IPS DF 19.7 (cell line): Measurements from ENCODE around the gene FNDC3B.

Experiments used
- DNase-seq: peaks from one replicate; pipeline ENCODE4 v3.0.0-alpha.2; 2013; ENCODE audit warnings: low read depth, low spot score

Gene FNDC3B

DNA sequence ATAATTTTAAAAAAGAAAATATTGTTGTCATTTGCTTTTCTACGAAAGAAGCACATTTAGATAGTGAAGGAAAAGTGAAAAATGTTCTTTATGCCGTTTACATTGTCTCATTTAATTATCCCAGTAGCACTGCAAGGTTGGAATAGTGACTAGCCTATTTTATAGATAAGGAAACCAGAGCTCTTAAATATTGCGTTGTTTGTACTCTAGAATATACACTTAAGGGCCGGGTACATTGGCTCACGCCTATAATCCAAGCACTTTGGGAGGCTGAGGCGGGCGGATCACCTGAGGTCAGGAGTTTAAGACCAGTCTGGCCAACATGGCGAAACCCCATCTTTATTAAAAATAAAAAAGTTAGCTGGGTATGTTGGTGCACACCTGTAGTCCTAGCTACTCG lies 127.5 kb downstream of the FNDC3B start:
- DNase-seq: no peak

DNA sequence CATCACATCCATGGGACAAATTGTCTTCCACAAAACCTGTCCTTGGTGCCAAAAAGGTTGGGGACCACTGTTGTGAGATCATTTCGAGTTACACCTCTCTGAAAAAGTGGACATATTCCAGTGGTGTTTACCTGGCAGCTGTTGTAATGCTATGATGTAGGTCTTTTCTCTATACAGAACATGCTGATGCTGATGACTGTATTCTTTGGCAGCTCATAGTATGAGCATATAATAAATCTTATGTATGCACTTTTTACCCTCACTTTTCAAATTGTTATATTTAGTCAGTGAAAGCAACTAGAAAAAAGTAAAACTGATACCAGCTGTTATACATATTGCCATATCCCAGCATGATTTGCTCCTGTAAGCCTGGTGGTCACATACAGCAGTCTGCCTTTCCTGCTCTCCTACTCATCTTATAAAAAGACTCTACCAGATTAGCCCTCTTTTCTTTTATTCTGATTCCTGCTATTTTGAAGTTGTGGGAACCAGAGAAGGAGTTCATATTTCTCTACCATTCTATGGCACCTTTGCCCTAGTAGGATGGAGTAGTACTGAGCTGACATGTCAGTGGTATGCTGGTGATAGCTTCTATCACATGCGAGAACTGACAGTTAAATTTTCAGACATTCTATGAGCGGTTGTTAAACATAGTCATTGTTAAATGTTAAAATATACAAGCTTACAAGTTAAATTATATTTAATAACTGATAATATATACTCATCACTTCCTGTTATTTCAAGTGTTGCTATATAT lies 128.7 kb downstream of the FNDC3B start:
- DNase-seq: no peak

DNA sequence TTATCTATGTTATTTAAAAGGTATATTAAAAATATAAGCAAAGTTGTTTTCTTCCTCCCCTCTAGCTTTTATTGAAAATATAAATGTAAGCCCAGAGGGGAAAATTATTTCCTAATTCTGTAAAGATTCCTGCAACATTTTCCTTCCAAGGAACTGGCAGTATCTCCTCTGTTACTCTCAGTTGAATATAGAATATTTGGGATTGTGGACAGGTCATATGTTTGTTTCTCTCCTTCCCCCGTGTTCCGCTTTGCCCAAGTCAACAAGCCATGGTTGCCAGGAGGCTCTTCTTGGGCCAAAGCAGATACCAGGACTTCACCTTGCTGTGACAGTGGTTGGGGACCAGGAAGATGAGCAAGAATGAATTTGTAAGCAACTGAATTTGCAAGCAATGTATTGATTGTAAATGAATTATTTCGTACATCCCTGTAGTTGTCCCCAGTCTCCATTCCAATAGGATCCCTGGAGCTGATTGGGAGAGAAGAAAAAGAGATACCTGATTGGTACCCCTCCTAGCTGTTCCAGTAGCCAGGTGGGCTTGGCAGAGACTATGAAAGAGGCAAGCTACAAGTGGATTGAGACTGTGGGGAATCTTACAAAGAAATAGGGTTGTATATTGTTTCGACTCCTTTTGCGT lies 130.8 kb downstream of the FNDC3B start:
- no peak for DNase-seq

DNA sequence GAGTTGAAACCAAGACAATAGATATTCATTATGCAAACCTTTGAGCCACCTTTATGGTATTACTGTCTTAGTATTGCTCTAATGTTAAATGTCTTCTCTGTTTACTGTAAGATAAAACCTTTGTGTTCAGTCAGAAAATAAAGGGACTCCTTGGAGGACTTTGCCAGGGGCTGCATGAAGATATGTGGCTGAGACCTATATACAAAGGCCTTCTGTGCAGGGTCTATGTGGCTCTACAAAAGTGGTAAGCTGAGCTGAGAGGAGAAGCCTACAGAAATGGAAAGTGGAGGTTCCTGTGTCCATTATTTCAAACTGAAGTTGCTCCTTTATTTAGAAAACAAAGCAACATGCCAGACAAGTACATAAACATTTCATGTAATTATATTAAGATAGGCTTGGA lies 131.5 kb downstream of the FNDC3B start:
- no peak for DNase-seq

DNA sequence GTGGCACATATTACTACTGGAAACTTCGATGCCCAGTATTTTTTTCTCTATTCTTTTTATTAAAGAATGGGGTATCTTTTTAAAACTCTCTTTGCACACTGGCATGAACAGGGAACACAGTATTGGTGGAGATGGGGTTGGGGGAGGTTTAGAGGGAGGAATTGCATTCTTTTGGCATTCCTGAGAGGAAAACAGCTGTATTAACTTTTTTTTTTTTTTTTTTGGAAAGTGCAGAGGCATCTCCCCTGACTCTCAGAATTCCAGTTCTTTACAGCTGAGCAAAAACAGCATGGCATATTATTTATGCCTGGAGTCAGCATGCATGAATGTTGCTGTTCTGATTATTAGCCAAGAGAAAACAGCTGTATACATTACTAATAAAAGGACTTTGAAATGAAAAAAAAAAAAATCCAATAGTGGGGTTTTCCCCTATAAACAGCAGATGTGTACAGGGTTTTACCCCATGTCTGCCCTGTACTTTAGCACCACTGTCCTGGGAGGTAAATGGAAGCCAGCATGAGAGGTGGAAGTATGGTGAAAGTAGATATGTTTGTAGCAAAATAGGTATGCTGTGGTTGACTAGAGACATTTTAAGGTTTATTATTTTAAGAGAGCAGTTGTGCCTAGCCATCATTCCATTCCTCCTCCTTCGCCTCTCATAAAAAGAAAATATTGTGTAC lies 132.2 kb downstream of the FNDC3B start:
- no peak for DNase-seq

DNA sequence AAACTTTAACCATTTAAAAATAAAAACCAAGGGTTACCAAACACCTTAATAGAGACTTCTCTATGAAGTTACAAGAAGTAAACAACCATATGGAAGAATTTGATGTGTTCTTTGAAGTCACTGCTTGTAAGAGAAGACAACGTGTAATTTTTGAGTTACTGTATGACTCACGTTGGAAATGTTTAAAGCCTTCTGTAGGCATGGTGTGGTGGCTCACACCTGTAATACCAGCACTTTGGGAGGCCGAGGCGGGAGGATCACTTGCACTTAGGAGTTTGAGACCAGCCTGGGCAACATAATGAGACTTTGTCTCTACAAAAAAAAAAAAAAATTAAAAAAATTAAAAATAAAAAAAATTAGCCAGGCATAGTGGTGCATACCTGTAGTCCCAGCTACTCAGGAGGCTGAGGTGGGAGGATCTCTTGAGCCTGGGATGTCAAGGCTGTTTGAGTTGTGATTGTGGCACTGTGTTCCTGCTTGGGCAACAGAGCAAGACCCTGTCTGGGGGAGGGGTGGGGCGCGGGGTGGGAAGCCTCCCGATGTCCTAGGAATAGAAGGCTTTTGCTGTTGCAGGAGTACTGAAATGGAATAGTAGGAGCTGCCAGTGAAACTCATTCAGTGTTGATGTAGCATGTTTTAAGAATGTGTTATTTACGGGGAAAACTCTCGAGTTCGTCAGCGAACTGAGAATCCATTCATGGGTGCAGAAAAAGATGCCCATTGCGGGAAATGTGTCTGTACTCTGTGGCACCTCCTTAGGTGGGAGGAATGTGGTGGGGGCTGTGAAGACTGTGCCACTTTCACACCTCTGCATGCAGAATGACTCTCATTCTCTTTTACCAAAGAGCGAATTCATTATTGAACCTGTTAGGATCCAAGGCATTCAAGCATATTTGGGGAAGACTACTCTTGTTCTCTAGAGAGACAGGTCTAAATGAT lies 134.2 kb downstream of the FNDC3B start:
- DNase-seq: no peak

DNA sequence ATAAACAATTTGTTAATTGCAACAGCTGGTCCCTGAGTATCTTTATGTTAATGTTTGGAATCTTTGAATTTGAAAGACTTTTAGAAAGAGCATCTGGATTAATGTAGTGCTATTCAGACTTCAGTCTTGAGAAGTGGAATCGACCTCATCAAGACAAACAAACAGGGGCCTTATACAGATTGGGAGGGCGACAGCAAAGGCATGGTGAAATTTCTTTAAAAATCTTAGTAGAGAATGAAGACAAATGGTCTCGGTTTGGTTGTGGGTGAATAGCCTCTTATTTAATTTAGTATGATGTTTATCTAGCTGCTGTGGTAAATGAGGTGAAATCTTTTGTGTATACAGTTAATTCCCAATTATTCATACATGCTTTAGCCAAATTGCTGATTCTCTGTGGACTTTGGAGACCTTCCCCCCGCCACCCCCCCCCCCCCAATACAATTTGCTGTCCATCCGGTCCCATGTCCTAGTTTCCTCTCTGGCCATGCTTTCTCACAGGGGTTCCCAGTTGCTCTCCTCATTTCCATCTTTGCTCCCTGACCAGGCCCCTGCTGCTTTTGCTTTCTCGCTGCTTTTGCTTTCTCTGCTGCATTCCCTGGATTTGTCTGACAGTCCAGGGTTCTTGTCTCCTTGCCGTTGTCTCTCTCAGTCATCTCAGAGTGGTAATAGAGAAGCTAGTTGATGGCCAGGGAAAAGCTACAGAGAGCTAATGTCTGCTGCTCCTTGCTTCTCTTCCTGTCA lies 135.3 kb downstream of the FNDC3B start:
- no peak for DNase-seq

DNA sequence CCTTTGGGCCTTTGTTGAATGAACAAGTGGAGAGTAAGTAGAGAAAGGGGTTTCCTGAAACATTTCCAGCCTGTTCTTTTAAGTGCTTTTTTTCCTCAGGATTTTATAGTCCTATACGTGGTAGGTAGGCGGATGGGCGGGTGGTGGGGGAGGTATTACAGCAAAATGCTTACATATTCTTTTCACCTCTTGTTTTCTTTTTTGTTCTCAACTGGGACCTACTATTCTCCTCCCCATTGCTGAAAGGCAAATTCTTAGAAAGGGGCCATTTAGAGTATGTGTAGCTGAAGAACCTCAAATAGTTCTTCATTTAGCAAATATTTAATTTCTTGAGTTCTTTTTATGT lies 135.8 kb downstream of the FNDC3B start:
- no peak for DNase-seq

DNA sequence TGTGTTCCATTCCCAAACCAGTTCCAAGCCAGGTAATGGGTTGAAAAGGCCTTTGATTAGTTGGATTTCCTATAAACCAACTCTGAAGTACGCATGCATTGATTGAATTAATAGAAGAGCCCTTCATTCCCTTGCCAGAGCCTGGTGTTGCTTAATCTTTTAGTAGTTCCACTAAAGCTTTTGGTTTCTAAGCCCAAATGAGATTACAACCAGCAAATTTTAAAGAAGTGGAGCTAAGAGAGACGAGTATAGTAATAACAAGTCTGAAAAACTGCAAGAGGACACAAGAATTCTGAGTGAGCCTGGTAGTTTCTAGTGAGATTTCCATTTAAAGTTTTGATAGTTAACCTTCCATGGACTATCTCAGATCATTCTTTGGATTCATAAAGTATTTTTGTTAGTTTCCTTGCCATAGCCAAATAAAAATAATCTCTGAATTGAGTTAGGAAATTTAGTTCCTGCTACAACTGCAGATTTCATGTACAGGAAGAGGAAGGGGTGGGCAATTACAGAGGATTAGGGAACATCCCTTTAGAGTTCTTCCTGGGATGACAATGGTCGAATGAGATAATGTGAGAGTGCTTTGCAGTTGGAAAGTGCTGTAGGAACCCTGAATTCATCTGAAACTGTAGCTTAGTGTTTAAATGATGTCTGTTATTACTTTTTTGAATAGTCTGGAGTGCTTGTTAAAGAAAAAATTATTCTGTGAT lies 136.8 kb downstream of the FNDC3B start:
- DNase-seq: no peak

DNA sequence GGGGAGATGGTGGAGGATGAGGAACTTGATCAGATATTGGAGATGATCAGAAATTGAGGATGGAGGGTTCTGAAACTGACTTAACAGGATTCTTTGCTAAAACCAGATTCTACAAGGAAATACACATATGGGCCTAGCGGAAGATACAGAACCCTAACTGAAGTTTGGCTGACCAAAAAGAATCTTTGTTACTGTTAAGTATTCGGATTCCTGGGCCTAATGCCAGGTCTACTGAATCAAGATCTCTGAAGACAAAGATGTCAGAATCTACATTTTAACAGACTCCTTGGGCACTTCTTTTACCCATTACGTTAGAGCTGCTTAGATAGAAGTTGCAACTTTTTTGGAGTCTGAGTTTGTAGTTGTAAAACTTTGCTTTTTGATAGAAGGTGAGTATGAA lies 137.7 kb downstream of the FNDC3B start:
- no peak for DNase-seq

DNA sequence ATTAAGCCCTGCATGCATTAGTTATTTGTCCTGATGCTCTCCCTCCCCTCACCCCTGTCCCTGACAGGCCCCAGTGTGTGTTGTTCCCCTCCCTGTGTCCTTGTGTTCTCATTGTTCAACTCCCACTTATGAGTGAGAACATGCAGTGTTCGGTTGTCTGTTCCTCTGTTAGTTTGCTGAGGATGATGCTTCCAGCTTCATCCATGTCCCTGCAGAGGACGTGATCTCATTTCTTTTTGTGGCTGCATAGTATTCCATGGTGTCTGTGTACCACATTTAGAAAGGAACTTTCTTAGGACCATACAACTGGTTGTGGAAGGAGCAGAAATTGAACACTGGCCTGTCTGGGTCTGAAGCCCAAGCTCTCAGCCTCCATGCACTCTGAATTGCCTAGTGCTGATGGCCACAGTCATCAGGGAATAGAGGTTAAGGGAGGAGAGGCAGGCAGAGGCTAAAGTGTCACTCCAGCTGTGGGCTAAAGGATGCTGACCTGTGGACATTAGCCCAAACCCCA lies 138.5 kb downstream of the FNDC3B start:
- DNase-seq: no peak

DNA sequence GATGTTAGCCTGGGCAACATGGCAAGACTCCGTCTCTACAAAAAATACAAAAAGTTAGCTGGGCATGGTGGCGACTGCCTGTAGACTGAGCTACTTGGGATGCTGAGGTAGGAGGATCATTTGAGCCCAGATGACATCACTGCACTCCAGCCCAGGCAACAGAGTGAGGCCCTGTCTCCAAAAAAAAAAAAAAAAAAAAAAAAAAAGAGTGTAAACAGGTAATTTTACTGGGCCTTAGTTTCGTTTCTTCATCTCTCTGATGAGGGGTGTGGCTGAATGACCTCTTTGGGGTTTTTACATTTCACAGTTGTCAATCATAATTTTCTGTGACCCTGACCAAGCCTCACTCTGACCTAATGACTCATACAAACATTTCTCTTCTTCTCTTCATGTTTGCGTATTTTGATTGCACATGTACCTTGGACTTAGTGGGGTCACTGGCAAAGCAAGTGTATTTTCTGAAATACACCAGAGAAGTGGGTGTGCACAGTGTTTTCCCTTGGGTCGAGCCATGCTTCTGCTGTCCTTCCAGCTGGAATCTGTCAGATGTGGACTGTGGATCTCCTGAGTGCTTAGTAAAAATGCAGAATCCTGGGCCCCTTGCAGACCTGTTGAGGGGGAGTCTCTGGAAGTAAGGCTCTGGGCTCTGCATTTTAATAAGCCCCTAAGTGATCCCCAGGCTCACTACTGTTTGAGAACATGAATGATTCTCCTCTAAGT lies 140.5 kb downstream of the FNDC3B start:
- no peak for DNase-seq

DNA sequence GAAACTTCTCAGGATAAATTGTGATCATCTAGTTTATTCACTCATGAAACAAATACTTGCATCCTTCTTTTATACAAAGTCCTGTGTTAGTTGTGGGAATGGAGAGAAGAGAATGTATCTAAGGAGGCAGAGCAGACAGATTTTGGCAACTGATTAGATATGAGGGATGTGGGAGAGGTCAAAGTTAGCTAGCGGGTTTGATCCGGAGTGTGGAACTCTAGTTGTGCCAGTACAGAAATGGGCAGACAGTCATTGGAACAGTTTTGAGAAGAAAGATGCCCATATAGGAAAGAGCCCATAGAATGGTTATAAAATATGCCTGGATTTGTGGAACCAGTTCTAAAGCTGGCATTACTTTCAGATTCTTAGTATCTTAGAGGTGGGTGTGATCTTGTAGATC lies 141.1 kb downstream of the FNDC3B start:
- no peak for DNase-seq

DNA sequence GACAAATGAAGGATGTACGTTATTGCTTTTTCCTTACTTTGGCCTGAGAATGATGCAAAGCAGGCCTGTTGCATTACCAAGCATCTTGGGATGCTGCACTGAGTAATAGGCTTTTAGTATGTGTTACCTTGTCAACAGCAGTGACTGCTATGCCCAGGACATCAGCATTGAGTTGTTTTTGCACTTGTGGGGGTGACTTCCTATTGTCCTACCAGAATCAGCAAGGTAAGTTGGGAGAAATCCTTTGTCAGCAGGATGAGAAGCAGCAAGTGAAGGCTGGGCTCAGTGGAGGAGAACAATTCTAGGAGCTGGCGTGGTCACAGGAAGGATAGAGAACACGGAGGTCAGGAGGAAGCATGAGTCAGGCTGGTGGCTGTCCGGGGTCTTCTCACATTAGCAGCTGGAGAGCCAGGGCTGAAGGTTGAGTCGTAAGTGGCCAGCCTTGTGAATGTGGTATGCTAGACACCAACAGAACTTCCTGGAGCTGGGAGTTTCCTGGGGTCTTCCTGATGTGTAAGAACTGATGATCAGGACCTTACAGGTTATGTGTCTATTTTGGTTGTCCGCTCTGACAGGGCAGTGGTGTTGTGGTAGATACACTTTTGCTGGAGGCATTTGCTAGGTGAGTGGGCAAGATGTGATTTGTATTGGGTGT lies 142.7 kb downstream of the FNDC3B start:
- no peak for DNase-seq

DNA sequence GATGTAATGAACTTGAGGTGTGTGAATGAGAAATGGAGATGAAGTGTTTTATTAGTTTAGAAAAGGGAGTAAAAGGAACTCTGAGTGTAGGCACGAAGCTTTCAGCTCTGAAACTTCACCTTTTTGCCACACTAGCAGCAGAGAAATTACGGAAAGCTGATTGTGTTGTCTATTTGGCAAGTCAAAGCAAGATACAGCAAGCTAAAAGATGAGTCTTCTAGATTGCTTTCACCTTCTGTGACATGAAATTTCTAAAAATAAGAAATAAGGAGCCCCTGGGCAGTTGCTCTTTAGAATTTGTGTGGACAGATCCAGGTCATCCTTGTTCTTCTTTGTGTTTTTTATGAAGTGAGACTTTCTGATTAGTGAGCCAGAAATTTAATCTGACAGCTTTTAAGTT lies 143.4 kb downstream of the FNDC3B start:
- DNase-seq: no peak

DNA sequence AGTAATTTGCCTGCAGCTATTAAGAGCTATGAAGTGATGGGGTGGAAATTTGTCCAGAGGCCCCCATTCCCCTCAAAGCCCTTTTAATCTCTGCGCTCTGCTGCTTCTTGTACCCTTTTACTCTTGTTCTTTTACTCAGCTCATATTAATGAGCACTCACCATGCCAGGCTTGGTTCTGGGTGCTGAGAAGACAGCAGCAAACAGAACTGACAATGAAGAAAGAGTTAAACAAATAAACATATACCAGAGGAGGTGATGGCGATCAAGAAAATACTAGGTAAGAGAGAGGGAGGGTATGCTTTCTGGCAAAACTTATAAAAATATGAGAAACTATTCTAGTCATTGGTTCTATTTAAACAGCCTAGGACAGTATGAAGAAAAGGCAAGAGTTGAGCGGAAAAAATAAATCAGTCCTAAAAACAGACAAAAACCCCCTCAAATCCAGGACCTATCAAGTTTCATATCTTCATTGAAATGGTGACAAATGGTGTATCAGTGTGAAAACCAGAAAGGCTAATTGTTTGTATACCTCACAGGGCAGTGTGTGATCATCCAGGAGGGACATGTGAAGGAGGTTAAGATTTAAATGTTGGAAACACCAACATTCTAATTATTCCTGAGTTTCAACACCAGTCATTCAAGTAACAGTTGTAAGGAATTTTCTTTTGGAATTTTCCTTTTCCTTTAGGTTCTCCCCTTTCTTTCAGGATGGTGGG lies 144.9 kb downstream of the FNDC3B start:
- no peak for DNase-seq

DNA sequence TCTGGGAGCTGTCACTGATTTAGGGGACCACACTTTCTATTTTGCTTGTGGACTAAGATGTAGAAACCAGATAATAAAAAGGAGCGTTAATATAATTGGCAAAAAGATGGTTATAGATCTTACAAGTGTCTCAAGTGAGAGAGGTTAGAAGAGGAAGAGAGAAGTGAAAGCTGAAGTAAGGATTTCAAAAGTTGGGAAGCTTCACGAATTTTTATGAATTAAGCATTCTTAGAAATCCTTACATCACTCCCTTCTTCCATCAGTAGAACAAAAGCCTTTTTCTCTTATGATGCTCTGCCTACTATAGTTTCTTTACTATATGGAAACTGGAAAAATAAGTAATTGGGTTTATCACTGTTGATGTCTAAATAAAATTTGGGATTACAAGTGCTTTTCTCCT lies 146.5 kb downstream of the FNDC3B start:
- no peak for DNase-seq

DNA sequence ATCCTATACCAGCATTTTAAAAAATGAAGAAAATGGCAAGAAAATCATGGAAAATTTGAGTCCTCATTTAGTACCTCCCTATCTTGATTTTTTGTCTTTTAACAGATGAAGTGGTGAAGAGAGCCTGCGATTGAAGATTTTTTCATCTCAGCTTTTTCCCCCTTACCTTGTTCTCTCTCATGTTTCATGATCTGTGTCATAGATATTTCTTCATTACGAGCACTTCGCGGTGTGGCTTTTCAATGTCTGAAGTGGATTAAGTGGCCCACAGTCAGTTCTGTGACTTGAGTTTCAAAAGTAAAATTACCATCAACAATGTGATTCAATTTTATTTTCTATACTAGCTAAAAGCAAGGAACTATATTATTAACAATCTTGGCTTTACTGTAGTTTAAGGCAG lies 147.2 kb downstream of the FNDC3B start:
- no peak for DNase-seq

DNA sequence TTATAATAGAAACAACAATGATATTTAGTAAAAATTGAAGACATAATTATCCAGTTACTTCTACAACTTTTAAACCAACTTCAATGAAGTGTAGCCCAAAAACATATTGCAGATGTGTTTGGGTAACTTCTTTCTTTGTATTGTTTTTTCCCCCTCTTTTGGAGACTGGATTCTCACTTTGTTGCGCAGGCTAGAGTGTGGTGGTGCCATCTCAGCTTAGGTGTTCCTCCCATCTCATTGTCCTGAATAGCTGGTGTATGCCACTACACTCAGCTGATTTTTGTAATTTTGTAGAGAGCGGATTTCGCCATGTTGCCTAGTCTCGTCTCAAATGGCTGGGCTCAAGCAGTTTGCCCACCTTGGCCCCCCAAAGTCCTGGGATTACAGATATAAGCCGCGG lies 148.1 kb downstream of the FNDC3B start:
- DNase-seq: no peak
